K562 (cell line): ENCODE results near the gene ANKRD31. TPM values are rescaled to one million over a fixed set of nuclear protein-coding genes. Genes with fewer than 3 reads are reported as not detected.

Experiments used
- RAD21 ChIP-seq, 2 experiments: fragments of 250-450 bp in 1 of 2; fragments of 450-650 bp in 1 of 2; sonication (Bioruptor Pico) in 1 of 2; formaldehyde crosslinking in 1 of 2; IDR thresholded peaks in 1 of 2; conservative IDR thresholded peaks in 1 of 2; 2 replicates each; pipeline versions ENCODE4 v1.4.0 to v1.8.0; 2020 to 2022; ENCODE audit warnings: mild to moderate bottlenecking in 2 of 2, moderate library complexity in 1 of 2
- polyA plus RNA-seq, 8 experiments: library from polyadenylated mRNA; depleted of rRNA in 4 of 8; stranded (reverse) in 5 of 8; unstranded in 3 of 8; fragments of >200 nt; fragmentation: Nextera tagmentation in 2 of 8; fragmentation: Illumina TruSeq in 1 of 8; extraction: Ambion mirVana in 2 of 8; extraction: Trizol in 1 of 8; gene quantifications; 2 replicates each; pipeline versions ENCODE4 v1.2.1 to v1.2.3, GENCODE V29; 2011 to 2014; ENCODE audit warnings: inconsistent platforms in 1 of 8, missing spikeins in 1 of 8
- total RNA-seq, 7 experiments: library from RNA; depleted of rRNA in 6 of 7; stranded (reverse); fragments of >200 nt in 6 of 7; fragmentation: Illumina TruSeq in 2 of 7; extraction: Trizol in 2 of 7; gene quantifications; 2 replicates each; pipeline versions ENCODE4 v1.2.1 to v1.2.3, GENCODE V29; 2011 to 2021; ENCODE audit warnings: low replicate concordance in 1 of 7
- TF ChIP-seq, protein P1 (sequence below), 2 experiments: fragments of 450-650 bp; formaldehyde crosslinking in 1 of 2; IDR thresholded peaks; 2 replicates each; pipeline versions ENCODE4 v1.4.0 to v1.6.1; 2014 to 2020; ENCODE audit warnings: mild to moderate bottlenecking in 2 of 2, borderline replicate concordance in 1 of 2, low read depth in 1 of 2

ANKRD31 gene
- total and polyA plus RNA-seq, 9 of the 15 experiments (the other 6 are each of a cell fraction or from before 2014, with no cell fraction given): under 0.01 to 0.11 (median 0.05) TPM; not detected in 1

DNA sequence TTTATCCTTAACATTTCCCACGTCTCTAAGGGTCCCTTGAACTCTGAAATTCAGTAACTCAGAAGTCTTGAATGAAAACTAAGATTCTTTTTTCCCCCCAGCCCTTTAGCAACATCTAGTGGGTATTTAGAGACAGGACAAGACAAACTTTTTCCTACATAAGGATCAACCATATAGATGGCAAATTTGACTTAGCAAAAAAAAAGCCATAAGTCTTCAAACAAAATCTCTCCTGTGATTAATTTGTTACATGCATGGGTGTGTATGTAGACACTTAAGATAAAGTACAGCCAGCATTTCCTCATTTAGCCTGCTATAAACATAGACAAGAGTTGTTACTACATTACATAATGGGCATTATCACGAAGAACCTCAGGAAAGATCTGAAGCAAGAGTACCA is 29.1 kb upstream of the ANKRD31 start (continued):
- TF ChIP-seq, protein P1, sequence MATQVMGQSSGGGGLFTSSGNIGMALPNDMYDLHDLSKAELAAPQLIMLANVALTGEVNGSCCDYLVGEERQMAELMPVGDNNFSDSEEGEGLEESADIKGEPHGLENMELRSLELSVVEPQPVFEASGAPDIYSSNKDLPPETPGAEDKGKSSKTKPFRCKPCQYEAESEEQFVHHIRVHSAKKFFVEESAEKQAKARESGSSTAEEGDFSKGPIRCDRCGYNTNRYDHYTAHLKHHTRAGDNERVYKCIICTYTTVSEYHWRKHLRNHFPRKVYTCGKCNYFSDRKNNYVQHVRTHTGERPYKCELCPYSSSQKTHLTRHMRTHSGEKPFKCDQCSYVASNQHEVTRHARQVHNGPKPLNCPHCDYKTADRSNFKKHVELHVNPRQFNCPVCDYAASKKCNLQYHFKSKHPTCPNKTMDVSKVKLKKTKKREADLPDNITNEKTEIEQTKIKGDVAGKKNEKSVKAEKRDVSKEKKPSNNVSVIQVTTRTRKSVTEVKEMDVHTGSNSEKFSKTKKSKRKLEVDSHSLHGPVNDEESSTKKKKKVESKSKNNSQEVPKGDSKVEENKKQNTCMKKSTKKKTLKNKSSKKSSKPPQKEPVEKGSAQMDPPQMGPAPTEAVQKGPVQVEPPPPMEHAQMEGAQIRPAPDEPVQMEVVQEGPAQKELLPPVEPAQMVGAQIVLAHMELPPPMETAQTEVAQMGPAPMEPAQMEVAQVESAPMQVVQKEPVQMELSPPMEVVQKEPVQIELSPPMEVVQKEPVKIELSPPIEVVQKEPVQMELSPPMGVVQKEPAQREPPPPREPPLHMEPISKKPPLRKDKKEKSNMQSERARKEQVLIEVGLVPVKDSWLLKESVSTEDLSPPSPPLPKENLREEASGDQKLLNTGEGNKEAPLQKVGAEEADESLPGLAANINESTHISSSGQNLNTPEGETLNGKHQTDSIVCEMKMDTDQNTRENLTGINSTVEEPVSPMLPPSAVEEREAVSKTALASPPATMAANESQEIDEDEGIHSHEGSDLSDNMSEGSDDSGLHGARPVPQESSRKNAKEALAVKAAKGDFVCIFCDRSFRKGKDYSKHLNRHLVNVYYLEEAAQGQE (IDR thresholded peaks at IDR 0.05; ENCODE audit: borderline replicate concordance): peak; percentile 48; the same call in 1 of the 2 replicates
- TF ChIP-seq, protein P1 (CRISPR knock-in tag; IDR thresholded peaks at IDR 0.05; ENCODE audit: low read depth): no peak
- TF ChIP-seq RAD21 (CRISPR knock-in tag; conservative IDR thresholded peaks at IDR 0.05 in 1 of 2, IDR thresholded peaks at IDR 0.05 in 1 of 2): peak; percentile 53 to 70
